ENCODE measurements around the gene CACNA1B. TPM values are rescaled to one million over a fixed set of nuclear protein-coding genes. Genes with fewer than 3 reads are reported as not detected.

The CACNA1B gene
- total and polyA plus RNA-seq, 2 donors from 2014 or later, result 0.03 TPM; not detected in 1

DNA sequence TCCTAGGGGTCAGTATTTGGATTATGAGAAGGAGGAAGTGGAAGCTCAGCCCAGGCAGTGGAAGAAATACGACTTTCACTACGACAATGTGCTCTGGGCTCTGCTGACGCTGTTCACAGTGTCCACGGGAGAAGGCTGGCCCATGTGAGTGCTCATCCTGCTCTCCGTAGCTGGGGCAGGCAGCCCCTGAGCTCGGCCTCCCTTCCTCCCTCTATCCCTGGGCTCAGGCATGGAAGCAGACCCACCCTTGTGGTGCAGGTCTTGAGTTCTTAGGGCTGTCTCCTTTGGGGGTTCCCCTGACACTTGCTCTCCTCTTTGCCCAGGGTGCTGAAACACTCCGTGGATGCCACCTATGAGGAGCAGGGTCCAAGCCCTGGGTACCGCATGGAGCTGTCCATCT is 180.1 kb downstream of the CACNA1B start:
- no peaks in the 10 kb centered on the region for H3K27me3 ChIP-seq (ENCODE audit: control insufficient read depth, insufficient read depth, low read length)
- TF ChIP-seq CTCF (IDR thresholded peaks at IDR 0.05; ENCODE audit: borderline replicate concordance, extremely low read depth, insufficient read depth), result no peak
- H3K4me3 ChIP-seq (ENCODE audit: low read length in 3 of 3), result no peak overlapping the region
- FAIRE-seq (no peak), DNase-seq (peak in 1 of 5 donors; percentile 48)
- no peak overlapping the region for H3K9ac ChIP-seq (ENCODE audit: low read length in 3 of 3)
- H3K9me3 ChIP-seq (ENCODE audit: control insufficient read depth in 2 of 3, insufficient read depth in 1 of 3, low read length in 3 of 3), result no peaks in the 10 kb centered on the region
- H3K27ac ChIP-seq (ENCODE audit: low read depth in 2 of 2, low read length in 2 of 2), result no peak overlapping the region
- H3K36me3 ChIP-seq (ENCODE audit: control insufficient read depth in 2 of 3, insufficient read depth in 3 of 3, low read length in 3 of 3), result no peaks in the 10 kb centered on the region
- intact Hi-C loops (cut with DNase I), result no loop called here
- H3K4me1 ChIP-seq (ENCODE audit: control insufficient read depth in 2 of 3, insufficient read depth in 2 of 3, low read depth in 1 of 3, low read length in 3 of 3), result no peaks in the 10 kb centered on the region

DNA sequence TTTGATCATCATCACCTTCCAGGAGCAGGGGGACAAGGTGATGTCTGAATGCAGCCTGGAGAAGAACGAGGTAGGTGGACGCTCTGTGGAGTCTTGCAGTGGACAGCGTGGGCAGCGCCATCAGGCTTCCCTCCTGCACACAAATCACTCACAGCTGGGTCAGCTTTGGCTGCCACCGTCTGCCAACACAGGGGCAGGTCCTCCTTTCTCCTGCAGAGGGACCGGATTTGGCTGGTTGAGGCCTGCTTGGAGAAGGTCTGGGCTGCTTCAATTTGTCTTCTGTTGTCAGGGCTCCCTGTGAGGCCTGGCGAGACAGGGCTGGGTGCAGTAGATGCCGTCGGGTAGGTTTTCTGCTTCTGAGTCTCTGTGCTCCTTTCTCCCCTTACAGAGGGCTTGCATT is 180.6 kb downstream of the CACNA1B start:
- FAIRE-seq, result no peak
- H3K36me3 ChIP-seq (ENCODE audit: control insufficient read depth in 2 of 3, insufficient read depth in 3 of 3, low read length in 3 of 3), result no peaks in the 10 kb centered on the region
- intact Hi-C loops (cut with DNase I), result no loop called here

DNA sequence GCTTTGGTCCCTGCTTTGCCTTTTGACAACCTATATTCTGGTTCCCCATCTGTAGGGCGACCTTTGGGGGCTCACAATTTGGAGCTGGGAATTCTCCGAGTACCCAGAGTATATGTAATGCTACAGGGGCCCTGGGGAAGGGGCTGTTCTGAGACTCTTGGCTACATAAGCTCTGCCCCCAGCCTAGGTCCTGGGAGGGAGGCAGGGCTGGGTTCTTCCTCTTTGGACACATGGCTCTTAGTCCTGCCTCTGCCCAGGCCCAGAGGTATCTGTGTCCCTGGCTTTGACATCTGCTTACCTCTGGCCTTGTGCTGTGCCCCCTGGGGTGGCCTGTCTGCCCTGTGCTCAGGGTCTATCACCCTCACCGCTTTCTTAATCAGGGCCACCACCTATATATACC is 181.6 kb downstream of the CACNA1B start:
- no peak overlapping the region for H3K27ac ChIP-seq (ENCODE audit: low read depth in 2 of 2, low read length in 2 of 2)
- no peaks in the 10 kb centered on the region for H3K36me3 ChIP-seq (ENCODE audit: control insufficient read depth in 2 of 3, insufficient read depth in 3 of 3, low read length in 3 of 3)
- peak in 1 of 5 donors; percentile 15 for DNase-seq
- no peaks in the 10 kb centered on the region for H3K9me3 ChIP-seq (ENCODE audit: control insufficient read depth in 2 of 3, insufficient read depth in 1 of 3, low read length in 3 of 3)
- no peak for FAIRE-seq
- no peaks in the 10 kb centered on the region for H3K4me1 ChIP-seq (ENCODE audit: control insufficient read depth in 2 of 3, insufficient read depth in 2 of 3, low read depth in 1 of 3, low read length in 3 of 3)
- H3K9ac ChIP-seq (ENCODE audit: low read length in 3 of 3), result no peak overlapping the region
- no peaks in the 10 kb centered on the region for H3K27me3 ChIP-seq (ENCODE audit: control insufficient read depth, insufficient read depth, low read length)
- intact Hi-C loops (cut with DNase I), result no loop called here
- no peak for TF ChIP-seq CTCF (IDR thresholded peaks at IDR 0.05; ENCODE audit: borderline replicate concordance, extremely low read depth, insufficient read depth)
- H3K4me3 ChIP-seq (ENCODE audit: low read length in 3 of 3), result no peak overlapping the region

More for the DNA sequence above, 180.6 kb downstream of the CACNA1B start:
- Histone ChIP-seq H3K4me1 (ENCODE audit: control insufficient read depth in 2 of 3, insufficient read depth in 2 of 3, low read depth in 1 of 3, low read length in 3 of 3) (no peaks in the 10 kb centered on the region), H3K9me3 (ENCODE audit: control insufficient read depth in 2 of 3, insufficient read depth in 1 of 3, low read length in 3 of 3) (no peaks in the 10 kb centered on the region), H3K27ac (ENCODE audit: low read depth in 2 of 2, low read length in 2 of 2) (no peak overlapping the region), H3K9ac (ENCODE audit: low read length in 3 of 3) (no peak overlapping the region), H3K4me3 (ENCODE audit: low read length in 3 of 3) (no peak overlapping the region), H3K27me3 (ENCODE audit: control insufficient read depth, insufficient read depth, low read length) (no peaks in the 10 kb centered on the region)
- DNase-seq, result peak in 1 of 5 donors; percentile 34
- no peak for TF ChIP-seq CTCF (IDR thresholded peaks at IDR 0.05; ENCODE audit: borderline replicate concordance, extremely low read depth, insufficient read depth)

- Histone ChIP-seq H3K27ac (ENCODE audit: low read depth in 2 of 2, low read length in 2 of 2) (no peak overlapping the region), H3K4me3 (ENCODE audit: low read length in 3 of 3) (no peak overlapping the region), H3K9me3 (ENCODE audit: control insufficient read depth in 2 of 3, insufficient read depth in 1 of 3, low read length in 3 of 3) (no peaks in the 10 kb centered on the region), H3K27me3 (ENCODE audit: control insufficient read depth, insufficient read depth, low read length) (no peaks in the 10 kb centered on the region), H3K36me3 (ENCODE audit: control insufficient read depth in 2 of 3, insufficient read depth in 3 of 3, low read length in 3 of 3) (no peaks in the 10 kb centered on the region), H3K9ac (ENCODE audit: low read length in 3 of 3) (no peak overlapping the region), H3K4me1 (ENCODE audit: control insufficient read depth in 2 of 3, insufficient read depth in 2 of 3, low read depth in 1 of 3, low read length in 3 of 3) (no peaks in the 10 kb centered on the region)
- no peak for TF ChIP-seq CTCF (IDR thresholded peaks at IDR 0.05; ENCODE audit: borderline replicate concordance, extremely low read depth, insufficient read depth)
- FAIRE-seq (no peak), DNase-seq (peak in 1 of 5 donors; percentile 24)
- intact Hi-C loops (cut with DNase I), result no loop called here
Observed at GRCh38 chr9:138060365-138060764, 182.8 kb downstream of the CACNA1B start.

Measured in kidney (tissue), 14 donors.